Measurements from ENCODE around the gene TTBK1.

- no peak for TF ChIP-seq TAF1 (IDR thresholded peaks at IDR 0.05; ENCODE audit: low read depth)
- no peak for TF ChIP-seq YY1 (IDR thresholded peaks at IDR 0.05; ENCODE audit: low read depth)
- TF ChIP-seq REST (IDR thresholded peaks at IDR 0.05; ENCODE audit: low read depth) = no peak
- TF ChIP-seq EP300 (IDR thresholded peaks at IDR 0.05; ENCODE audit: borderline replicate concordance) = no peak
- TF ChIP-seq TEAD4 (IDR thresholded peaks at IDR 0.05) = no peak
- no peak for TF ChIP-seq MAX (IDR thresholded peaks at IDR 0.05)
- TF ChIP-seq CEBPB (IDR thresholded peaks at IDR 0.05) = no peak
- no peak for TF ChIP-seq RAD21 (IDR thresholded peaks at IDR 0.05; ENCODE audit: low read depth)
- TF ChIP-seq CREB1 (IDR thresholded peaks at IDR 0.05; ENCODE audit: low read depth) = no peak
- no peak for TF ChIP-seq EGR1 (IDR thresholded peaks at IDR 0.05)
- TF ChIP-seq TCF12 (IDR thresholded peaks at IDR 0.05; ENCODE audit: low read depth) = no peak
- no peak for TF ChIP-seq ZBTB7A (IDR thresholded peaks at IDR 0.05; ENCODE audit: low read depth)
- TF ChIP-seq, protein P1, sequence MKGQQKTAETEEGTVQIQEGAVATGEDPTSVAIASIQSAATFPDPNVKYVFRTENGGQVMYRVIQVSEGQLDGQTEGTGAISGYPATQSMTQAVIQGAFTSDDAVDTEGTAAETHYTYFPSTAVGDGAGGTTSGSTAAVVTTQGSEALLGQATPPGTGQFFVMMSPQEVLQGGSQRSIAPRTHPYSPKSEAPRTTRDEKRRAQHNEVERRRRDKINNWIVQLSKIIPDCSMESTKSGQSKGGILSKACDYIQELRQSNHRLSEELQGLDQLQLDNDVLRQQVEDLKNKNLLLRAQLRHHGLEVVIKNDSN (IDR thresholded peaks at IDR 0.05) = no peak
Measured at GRCh38 chr6:43283514-43283901, 40.2 kb downstream of the TTBK1 start.

Measured in Ishikawa (cell line).